Sigmoid colon (tissue), 4 donors: ENCODE results near the gene PGAP3.
"Not testable (repeated sequence)": the region's sequence is repeated elsewhere in the genome, so short reads cannot be mapped to it uniquely, and the experiment has no call there.

Experiments
- CTCF ChIP-seq, 4 experiments: fragments of 450-650 bp in 3 of 4; fragments of 200-600 bp in 1 of 4; IDR thresholded peaks; one replicate each; pipeline ENCODE4 v1.5.1; 2016 to 2019; ENCODE audit warnings: antibody characterized with exemption in 4 of 4, mild to moderate bottlenecking in 3 of 4, moderate library complexity in 2 of 4
- POLR2A ChIP-seq, 2 donors: fragments of 450-650 bp; IDR thresholded peaks; one replicate each; pipeline ENCODE4 v1.6.1; 2016; ENCODE audit warnings: antibody characterized with exemption in 2 of 2, mild to moderate bottlenecking in 2 of 2, moderate library complexity in 2 of 2
- POLR2AphosphoS5 ChIP-seq, 4 donors: sonication (generic); formaldehyde crosslinking; IDR thresholded peaks; one replicate each; pipeline ENCODE4 v1.6.1; 2017; ENCODE audit warnings: antibody characterized with exemption in 4 of 4

GRCh38 chr17:39711071-39711470, 23.2 kb upstream of the PGAP3 start:
- TF ChIP-seq CTCF, POLR2A, POLR2AphosphoS5 (IDR thresholded peaks at IDR 0.05): not testable (repeated sequence)
